Measurements from ENCODE around the gene ZNF532.

ZNF532 gene

GRCh38 chr18:58871514-58872420, 7.1 kb downstream of the ZNF532 start:
- no peak for DNase-seq

- DNase-seq = no peak
These were observed 14.0 kb downstream of the ZNF532 start for GRCh38 chr18:58878640-58879039.

GRCh38 chr18:58881477-58881876, 16.8 kb downstream of the ZNF532 start:
- DNase-seq = no peak

- DNase-seq = no peak
These were observed 17.4 kb downstream of the ZNF532 start for GRCh38 chr18:58882044-58882443.

GRCh38 chr18:58882686-58883085, 18.0 kb downstream of the ZNF532 start:
- DNase-seq = no peak

- DNase-seq = no peak
These were observed 20.0 kb downstream of the ZNF532 start for GRCh38 chr18:58884680-58885079.

GRCh38 chr18:58886431-58886830, 21.8 kb downstream of the ZNF532 start:
- no peak for DNase-seq

- no peak for DNase-seq
These were observed 22.4 kb downstream of the ZNF532 start for GRCh38 chr18:58886864-58887612.

- no peak for DNase-seq
These were observed 22.9 kb downstream of the ZNF532 start for GRCh38 chr18:58887613-58887963.

GRCh38 chr18:58891776-58892175, 27.1 kb downstream of the ZNF532 start:
- DNase-seq = no peak

GRCh38 chr18:58892488-58892887, 27.8 kb downstream of the ZNF532 start:
- no peak for DNase-seq

- DNase-seq = no peak
These were observed 28.9 kb downstream of the ZNF532 start for GRCh38 chr18:58893388-58894099.

GRCh38 chr18:58894930-58895329, 30.3 kb downstream of the ZNF532 start:
- no peak for DNase-seq

- no peak for DNase-seq
These were observed 30.7 kb downstream of the ZNF532 start for GRCh38 chr18:58895385-58895784.

- DNase-seq = no peak
These were observed 31.6 kb downstream of the ZNF532 start for GRCh38 chr18:58896268-58896667.

- DNase-seq = no peak
These were observed 32.2 kb downstream of the ZNF532 start for GRCh38 chr18:58896734-58897508.

- DNase-seq = no peak
These were observed 33.5 kb downstream of the ZNF532 start for GRCh38 chr18:58898010-58898799.

GRCh38 chr18:58900015-58900649, 35.5 kb downstream of the ZNF532 start:
- DNase-seq = no peak

GRCh38 chr18:58901143-58901542, 36.5 kb downstream of the ZNF532 start:
- no peak for DNase-seq

GRCh38 chr18:58901783-58902182, 37.1 kb downstream of the ZNF532 start:
- no peak for DNase-seq

- DNase-seq = no peak
These were observed 38.3 kb downstream of the ZNF532 start for GRCh38 chr18:58902961-58903360.
